Stimulated activated CD8-positive, alpha-beta memory T cell treated with anti-CD3 and anti-CD28 coated beads, Interleukin-15, amount 100 ng/mL, for 4 hours (primary cell): ENCODE data around the gene ICAM5.
A peak's percentile ranks its signal among the peaks of the same experiment; 100 is the strongest.
"Not testable (repeated sequence)": the region's sequence is repeated elsewhere in the genome, so short reads cannot be mapped to it uniquely, and the experiment has no call there.

Experiments
- DNase-seq, 2 donors: peaks; one replicate each; pipeline ENCODE4 v3.0.0-alpha.2; 2020; ENCODE audit warnings: low read depth in 2 of 2

Gene ICAM5

DNA sequence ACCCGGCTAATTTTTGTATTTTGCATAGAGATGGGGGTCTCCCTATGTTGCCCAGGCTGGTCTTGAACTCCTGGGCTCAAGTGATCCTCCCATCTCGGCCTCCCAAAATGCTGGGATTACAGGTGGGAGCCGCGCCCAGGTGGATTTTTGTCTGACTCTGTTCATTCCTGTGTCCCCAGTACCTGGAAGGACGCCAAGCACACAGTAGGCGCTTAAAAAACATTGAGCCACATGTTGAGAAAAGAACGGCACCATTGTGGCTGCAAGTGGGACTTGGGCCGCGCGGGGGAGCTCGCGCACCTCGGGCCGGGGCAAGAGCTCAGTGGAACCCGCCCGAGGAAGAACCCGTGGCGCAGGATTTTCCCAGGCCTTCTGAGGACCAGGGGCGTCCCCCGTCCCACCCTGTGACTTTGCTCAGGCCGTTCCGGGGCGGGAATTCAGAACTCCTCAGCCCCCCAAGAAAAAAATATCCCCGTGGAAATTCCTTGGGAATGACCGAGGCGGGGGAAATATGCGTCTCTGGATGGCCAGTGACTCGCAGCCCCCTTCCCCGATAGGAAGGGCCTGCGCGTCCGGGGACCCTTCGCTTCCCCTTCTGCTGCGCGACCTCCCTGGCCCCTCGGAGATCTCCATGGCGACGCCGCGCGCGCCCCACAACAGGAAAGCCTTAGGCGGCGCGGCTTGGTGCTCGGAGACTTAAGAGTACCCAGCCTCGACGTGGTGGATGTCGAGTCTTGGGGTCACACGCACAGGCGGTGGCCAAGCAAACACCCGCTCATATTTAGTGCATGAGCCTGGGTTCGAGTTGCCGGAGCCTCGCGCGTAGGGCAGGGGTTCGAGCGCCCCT, 20.2 kb upstream of the ICAM5 start:
- DNase-seq = peak; percentile 71

DNA sequence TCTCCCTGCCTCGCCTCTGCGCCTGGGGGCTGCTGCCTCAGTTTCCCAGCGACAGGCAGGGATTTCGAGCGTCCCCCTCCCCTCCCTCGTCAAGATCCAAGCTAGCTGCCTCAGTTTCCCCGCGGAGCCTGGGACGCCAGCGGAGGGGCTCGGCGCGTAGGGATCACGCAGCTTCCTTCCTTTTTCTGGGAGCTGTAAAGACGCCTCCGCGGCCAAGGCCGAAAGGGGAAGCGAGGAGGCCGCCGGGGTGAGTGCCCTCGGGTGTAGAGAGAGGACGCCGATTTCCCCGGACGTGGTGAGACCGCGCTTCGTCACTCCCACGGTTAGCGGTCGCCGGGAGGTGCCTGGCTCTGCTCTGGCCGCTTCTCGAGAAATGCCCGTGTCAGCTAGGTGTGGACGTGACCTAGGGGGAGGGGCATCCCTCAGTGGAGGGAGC, 19.6 kb upstream of the ICAM5 start:
- DNase-seq = peak; percentile 60

DNA sequence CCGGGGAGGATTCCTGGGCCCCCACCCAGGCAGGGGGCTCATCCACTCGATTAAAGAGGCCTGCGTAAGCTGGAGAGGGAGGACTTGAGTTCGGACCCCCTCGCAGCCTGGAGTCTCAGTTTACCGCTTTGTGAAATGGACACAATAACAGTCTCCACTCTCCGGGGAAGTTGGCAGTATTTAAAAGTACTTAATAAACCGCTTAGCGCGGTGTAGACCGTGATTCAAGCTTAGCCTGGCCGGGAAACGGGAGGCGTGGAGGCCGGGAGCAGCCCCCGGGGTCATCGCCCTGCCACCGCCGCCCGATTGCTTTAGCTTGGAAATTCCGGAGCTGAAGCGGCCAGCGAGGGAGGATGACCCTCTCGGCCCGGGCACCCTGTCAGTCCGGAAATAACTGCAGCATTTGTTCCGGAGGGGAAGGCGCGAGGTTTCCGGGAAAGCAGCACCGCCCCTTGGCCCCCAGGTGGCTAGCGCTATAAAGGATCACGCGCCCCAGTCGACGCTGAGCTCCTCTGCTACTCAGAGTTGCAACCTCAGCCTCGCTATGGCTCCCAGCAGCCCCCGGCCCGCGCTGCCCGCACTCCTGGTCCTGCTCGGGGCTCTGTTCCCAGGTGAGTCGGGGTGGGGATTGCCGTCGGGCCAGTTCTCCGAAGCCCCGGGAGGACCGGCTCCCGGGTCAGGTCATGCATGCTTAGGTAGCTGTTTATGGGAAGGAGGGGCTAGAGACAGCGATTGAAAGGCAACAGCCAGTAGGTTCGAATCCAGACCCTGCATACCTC, 18.9 kb upstream of the ICAM5 start, which contains the start of gene ICAM1:
Gene ICAM1, plus strand, starts transcription at position 505 of the 779 bp plus-strand sequence. Its CDS starts 40 bp downstream, at position 545.
- peak; percentile 58 to 68 for DNase-seq

DNA sequence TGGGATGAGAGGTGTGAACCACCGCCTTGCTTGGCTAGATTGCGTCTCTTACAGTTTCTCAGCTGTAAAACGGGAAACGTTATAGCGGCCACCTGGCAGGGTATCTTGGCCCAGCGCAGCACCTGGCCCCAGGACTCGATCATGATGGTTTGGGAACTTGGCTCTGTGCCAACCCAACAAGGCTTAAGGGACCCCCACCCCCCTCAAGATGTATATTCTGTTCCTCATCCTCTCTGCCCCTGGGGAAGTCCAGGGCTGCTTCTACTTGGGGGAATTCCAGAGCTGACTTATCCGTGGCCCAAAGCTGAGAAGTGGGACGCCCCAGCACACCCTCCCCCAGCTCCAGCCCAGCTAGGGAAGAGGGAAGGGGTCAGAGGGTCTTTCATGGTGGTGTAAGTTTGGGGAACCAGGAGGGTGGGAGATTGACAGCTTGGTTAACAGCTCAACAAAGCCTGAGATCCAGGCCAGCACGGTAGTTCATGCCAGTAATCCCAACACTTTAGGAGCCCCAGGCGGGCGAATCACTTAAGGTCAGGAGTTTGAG, 18.1 kb upstream of the ICAM5 start:
- no peak for DNase-seq

DNA sequence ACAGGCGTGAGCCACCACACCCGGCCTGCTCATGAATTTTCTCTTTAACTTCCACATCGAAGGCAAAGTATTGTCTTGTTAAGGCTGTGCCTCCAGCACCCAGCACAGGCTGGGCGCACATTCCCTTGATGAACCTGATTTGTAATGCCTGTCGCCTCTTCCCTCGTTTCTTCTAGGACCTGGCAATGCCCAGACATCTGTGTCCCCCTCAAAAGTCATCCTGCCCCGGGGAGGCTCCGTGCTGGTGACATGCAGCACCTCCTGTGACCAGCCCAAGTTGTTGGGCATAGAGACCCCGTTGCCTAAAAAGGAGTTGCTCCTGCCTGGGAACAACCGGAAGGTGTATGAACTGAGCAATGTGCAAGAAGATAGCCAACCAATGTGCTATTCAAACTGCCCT, 15.2 kb upstream of the ICAM5 start:
- no peak for DNase-seq

DNA sequence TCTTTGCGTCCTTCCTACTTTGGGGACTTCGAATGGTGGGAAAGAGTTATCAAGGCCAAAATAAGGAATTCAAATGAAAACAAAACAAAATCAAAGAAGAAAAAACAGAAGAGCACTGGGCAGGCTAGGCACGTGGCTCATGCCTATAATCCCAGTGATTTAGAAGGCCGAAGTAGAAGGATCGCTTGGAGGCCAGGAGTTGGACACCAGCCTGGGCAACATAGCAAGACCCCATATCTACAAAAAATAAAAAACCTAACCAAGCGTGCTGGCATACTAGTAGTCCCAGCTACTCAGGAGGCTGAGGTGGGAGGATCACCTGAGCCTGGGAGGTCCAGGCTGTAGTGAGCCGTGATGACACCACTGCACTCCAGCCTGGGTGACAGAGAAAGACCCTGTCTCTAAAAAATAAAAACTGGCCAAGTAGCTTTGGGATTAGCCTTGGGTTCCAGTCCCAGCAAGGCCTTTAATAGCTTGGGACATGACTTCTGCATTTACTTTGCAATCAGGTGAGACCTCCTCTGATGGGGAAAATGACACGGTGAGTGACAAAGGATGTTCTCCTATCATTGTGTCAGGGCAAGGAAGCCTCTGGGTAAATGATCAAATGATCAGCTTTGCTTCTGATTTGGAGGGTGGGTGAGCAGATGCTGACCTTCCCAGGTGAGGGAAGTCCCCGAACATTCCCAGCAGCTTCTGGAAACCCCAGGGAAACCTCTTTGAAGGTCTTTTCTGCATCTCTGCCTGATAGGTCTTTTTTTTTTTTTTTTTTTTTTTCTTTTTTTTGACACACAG, 11.8 kb upstream of the ICAM5 start:
- DNase-seq = no peak

DNA sequence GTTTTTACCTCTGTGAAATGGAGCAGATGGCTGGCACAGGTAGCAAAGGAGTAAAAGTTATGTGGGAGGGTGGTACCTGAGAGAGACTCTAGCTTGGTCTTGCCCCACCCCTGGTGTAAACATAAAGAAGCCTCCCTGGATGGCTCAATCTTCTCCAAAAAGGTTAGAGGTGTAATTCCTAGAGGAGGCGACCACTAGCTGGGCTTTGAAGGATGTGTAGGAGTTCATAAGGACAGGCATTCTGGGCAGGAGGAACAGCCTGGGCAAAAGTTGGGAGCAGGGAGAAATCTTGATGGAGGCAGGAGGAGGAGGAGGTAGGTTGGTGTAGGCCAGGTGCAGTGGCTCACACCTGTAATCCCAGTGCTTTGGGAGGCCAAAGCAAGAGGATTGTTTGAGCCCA, 10.8 kb upstream of the ICAM5 start:
- no peak for DNase-seq

DNA sequence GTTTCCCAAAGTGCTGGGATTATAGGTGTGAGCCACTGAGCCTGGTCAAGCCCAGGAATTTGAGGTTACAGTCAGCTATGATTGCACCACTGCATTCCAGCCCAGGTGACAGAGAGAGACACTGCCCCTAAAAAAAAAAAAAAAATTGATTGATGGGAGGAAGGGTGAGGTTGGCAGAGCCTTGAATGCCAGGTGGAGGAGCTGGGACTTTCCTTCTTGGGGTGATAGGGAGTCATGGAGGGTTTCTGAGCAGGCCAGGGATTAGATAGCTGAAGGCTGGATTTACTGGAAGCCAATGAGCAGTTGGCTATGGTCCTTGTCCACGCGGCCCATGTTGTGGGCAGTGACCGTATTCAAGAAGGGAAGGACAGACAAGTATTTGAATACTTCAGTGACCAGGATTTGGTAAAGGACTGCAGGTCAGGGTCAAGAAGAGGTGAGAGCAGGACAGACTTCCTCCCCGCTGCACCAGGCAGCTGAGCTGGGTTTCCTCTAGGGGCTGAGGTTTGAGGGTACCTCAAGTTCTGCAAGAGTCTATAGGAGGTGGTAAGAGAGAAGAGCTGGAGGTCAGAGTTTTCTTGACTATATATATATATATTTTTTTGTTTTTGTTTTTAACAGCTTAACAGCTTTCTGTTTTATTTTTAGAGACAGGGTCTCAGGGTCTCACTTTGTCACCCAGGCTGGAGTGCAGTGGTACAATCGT, 9.9 kb upstream of the ICAM5 start:
- DNase-seq = no peak

DNA sequence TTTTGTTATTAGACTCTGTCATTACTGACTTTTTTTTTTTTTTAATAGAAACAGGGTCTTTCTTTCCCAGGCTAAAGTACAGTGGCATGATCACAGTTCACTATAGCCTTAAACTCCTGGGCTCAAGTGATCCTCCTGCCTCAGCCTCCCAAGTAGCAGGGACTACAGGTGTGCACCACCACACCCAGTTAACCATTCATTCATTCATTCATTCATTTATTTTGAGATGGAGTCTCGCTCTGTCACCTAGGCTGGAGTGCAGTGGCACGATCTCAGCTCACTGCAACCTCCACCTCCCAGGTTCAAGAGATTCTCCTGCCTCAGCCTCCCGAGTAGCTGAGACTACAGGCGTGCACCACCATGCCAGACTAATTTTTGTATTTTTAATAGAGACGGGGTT, 7.7 kb upstream of the ICAM5 start:
- not testable (repeated sequence) for DNase-seq

DNA sequence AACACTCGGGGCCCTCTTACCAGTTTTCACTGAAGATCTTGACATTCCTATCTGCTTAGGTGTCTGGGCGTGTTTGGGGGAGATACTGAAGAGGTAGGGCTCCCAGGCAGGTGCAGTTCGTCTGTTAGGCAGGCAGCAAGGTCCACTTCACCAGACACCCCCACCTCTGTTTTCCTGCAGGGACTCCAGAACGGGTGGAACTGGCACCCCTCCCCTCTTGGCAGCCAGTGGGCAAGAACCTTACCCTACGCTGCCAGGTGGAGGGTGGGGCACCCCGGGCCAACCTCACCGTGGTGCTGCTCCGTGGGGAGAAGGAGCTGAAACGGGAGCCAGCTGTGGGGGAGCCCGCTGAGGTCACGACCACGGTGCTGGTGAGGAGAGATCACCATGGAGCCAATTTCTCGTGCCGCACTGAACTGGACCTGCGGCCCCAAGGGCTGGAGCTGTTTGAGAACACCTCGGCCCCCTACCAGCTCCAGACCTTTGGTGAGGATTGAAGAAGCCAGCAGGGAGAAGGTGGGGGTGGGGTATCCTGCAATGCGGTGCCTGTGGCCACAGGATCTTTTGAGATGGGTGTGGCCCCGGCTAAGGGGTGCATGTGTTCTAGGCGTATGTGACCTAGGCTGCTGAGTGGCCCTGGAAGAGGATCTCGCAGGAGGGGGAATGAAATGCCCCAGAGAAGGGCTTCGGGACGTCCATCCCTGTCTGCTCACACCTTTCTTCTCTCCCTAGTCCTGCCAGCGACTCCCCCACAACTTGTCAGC, 6.3 kb upstream of the ICAM5 start:
- DNase-seq = no peak

DNA sequence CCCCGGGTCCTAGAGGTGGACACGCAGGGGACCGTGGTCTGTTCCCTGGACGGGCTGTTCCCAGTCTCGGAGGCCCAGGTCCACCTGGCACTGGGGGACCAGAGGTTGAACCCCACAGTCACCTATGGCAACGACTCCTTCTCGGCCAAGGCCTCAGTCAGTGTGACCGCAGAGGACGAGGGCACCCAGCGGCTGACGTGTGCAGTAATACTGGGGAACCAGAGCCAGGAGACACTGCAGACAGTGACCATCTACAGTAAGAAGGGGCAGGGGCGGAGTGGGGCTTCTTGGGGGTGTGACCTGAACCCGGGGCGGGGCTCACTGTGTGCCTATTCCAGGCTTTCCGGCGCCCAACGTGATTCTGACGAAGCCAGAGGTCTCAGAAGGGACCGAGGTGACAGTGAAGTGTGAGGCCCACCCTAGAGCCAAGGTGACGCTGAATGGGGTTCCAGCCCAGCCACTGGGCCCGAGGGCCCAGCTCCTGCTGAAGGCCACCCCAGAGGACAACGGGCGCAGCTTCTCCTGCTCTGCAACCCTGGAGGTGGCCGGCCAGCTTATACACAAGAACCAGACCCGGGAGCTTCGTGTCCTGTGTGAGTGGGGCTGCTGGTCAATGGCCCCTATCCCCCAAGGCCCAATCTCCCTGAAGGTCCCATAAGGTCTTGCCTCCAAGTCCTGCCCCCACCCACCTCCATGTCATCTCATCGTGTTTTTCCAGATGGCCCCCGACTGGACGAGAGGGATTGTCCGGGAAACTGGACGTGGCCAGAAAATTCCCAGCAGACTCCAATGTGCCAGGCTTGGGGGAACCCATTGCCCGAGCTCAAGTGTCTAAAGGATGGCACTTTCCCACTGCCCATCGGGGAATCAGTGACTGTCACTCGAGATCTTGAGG, 5.4 kb upstream of the ICAM5 start:
- DNase-seq = no peak

DNA sequence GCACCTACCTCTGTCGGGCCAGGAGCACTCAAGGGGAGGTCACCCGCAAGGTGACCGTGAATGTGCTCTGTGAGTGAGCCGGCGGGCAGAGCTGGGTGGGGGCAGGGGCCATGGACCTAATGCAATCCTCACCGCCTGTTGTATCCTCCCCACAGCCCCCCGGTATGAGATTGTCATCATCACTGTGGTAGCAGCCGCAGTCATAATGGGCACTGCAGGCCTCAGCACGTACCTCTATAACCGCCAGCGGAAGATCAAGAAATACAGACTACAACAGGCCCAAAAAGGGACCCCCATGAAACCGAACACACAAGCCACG, 4.8 kb upstream of the ICAM5 start:
- no peak for DNase-seq

DNA sequence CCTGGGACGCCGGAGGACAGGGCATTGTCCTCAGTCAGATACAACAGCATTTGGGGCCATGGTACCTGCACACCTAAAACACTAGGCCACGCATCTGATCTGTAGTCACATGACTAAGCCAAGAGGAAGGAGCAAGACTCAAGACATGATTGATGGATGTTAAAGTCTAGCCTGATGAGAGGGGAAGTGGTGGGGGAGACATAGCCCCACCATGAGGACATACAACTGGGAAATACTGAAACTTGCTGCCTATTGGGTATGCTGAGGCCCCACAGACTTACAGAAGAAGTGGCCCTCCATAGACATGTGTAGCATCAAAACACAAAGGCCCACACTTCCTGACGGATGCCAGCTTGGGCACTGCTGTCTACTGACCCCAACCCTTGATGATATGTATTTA, 4.4 kb upstream of the ICAM5 start:
- no peak for DNase-seq

DNA sequence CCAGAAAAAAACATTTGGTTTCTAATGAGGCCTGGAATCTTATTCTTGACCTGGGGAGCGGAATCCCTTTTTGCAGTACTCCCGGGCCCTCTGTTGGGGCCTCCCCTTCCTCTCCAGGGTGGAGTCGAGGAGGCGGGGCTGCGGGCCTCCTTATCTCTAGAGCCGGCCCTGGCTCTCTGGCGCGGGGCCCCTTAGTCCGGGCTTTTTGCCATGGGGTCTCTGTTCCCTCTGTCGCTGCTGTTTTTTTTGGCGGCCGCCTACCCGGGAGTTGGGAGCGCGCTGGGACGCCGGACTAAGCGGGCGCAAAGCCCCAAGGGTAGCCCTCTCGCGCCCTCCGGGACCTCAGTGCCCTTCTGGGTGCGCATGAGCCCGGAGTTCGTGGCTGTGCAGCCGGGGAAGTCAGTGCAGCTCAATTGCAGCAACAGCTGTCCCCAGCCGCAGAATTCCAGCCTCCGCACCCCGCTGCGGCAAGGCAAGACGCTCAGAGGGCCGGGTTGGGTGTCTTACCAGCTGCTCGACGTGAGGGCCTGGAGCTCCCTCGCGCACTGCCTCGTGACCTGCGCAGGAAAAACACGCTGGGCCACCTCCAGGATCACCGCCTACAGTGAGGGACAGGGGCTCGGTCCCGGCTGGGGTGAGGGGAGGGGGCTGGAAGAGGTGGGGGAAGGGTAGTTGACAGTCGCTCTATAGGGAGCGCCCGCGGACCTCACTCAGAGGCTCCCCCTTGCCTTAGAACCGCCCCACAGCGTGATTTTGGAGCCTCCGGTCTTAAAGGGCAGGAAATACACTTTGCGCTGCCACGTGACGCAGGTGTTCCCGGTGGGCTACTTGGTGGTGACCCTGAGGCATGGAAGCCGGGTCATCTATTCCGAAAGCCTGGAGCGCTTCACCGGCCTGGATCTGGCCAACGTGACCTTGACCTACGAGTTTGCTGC, 2.7 kb upstream of the ICAM5 start, which contains the start of gene ICAM4:
Gene ICAM4, plus strand, starts transcription at position 153 of the 935 bp plus-strand sequence. Its CDS starts 58 bp downstream, at position 211.
- DNase-seq = no peak

DNA sequence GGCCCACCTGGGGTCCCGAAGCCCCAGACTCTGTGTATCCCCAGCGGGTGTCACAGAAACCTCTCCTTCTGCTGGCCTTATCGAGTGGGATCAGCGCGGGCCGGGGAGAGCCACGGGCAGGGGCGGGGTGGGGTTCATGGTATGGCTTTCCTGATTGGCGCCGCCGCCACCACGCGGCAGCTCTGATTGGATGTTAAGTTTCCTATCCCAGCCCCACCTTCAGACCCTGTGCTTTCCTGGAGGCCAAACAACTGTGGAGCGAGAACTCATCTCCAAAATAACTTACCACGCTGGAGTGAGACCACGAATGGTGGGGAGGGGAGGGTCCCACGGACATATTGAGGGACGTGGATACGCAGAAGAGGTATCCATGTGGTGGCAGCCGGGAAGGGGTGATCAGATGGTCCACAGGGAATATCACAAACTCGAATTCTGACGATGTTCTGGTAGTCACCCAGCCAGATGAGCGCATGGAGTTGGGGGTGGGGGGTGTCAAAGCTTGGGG, 1.0 kb upstream of the ICAM5 start:
- no peak for DNase-seq

DNA sequence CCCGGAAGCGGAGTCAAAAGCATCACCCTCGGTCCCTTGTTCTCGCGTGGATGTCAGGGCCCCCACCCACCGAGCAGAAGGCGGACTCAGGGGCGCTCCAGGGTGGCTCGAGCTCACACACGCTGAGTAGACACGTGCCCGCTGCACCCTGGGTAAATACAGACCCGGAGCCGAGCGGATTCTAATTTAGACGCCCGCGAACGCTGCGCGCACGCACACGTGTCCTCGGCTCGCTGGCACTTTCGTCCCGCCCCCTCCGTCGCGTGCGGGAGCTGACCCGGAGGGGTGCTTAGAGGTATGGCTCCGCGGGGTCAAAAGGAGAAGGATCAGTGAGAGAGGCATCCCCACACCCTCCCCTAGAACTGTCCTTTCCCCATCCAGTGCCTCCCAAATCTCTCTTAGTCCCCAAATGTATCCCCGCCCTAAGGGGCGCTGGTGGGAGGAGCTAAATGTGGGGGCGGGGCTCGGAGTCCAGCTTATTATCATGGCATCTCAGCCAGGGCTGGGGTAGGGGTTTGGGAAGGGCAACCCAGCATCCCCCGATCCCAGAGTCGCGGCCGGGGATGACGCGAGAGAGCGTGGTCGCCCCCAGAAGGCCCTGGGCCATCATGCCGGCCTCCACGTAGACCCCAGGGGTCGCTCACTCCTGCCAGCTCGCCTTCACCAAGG, 451 bp upstream of the ICAM5 start:
- DNase-seq = no peak

DNA sequence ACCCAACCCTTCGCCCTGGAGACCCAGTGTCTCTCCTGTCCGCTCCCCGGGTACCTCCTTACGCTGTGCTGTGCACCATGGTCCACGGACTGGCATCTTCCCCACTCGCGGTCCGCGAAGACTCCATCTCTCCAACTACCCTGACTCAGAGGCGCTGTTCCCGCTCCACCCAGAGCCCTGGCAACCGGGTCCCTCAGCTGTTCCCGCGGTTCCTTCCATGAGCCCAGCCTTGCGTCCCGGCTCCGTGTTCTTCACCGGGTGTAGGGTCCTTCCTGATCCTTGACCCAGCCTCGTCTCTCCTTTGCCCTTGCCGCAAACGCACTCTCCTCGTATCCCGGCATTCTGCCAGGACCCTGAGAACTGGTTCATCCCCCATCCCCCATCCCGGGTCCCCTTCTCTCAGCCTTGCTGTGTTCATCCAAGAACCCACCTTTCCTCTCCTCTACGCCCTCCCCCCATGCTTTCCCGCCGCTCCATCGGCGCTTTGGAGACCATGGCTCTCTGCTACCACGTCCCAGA, 664 bp downstream of the ICAM5 start:
- no peak for DNase-seq
